NCI-H2196 treated with DMSO at 0.1 percent for 48 hours (cell line): ENCODE results near the gene ZAR1L.

Source experiments
- DNase-seq: peaks from one replicate; lab custom pipeline; 2025; ENCODE audit not compliant: unreplicated experiment; lab: John Stamatoyannopoulos, UW

Gene ZAR1L

GRCh38 chr13:32302461-32302860, 12.7 kb downstream of the ZAR1L start:
- no peak for DNase-seq

- no peak for DNase-seq
Measured at GRCh38 chr13:32300920-32301319, 14.2 kb downstream of the ZAR1L start.

DNA sequence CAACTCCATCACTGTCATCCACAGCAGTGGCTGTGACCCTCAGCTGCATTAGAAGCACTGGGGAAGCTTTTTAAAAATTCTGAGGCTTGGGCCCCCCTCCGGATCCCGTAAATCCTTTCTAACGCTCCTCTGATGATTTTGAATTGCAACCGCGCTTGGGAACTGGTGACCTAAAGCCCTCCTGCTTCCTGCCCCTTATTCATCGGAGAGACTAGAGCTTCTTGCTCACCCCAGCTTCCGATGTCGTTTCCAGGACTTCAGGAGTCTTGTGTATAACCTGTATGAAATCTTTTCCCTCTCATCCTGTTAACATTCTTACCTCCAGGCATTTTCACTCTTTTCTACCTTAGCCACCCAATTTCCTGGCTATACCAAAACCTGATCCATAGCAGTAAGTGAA, 14.8 kb downstream of the ZAR1L start:
- no peak for DNase-seq

DNA sequence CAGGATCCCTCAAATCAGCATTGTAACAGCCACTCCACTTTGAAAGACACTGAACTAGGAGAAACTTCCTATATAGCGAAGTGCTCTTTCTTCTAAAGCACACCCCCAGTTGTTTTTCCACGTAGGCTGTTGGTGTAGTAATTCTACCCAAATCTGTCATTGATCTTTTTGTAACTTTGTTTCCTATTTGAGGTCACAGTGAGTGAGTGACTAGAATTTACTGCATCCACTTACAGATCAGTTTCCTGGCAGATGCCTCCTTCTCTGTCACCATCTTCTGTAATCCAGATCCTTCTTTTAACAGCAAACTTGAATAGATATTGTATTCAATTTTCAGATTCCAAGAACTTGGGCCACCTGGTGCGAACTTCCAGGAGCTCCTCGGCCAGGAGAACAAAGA, 15.3 kb downstream of the ZAR1L start:
- DNase-seq, result no peak

- no peak for DNase-seq
Measured at GRCh38 chr13:32298695-32299094, 16.5 kb downstream of the ZAR1L start.

GRCh38 chr13:32297206-32297605, 18.0 kb downstream of the ZAR1L start:
- DNase-seq, result no peak

DNA sequence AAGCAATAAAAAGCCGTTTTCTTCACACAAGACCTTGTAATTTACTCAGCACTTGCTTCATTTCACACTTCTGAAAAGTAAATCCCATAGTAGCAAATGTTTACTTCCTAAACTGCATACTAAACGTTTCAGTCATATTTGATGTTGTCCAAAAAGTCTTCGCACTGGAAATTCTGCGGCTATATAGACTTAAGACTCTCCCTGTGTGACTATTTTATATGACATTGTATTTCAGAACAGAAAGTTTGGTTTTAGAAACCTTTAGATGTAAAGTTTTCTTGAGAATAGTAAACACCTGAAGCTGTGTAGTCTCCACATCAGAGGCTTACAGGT, 29.6 kb downstream of the ZAR1L start:
- no peak for DNase-seq

- DNase-seq, result no peak
Measured at GRCh38 chr13:32284927-32285632, 30.1 kb downstream of the ZAR1L start.

- no peak for DNase-seq
Measured at GRCh38 chr13:32282096-32282711, 33.0 kb downstream of the ZAR1L start.

GRCh38 chr13:32281096-32281495, 34.1 kb downstream of the ZAR1L start:
- DNase-seq, result no peak

- no peak for DNase-seq
Measured at GRCh38 chr13:32278426-32278825, 36.7 kb downstream of the ZAR1L start.

GRCh38 chr13:32277839-32278238, 37.3 kb downstream of the ZAR1L start:
- DNase-seq, result no peak

GRCh38 chr13:32272021-32272683, 43.0 kb downstream of the ZAR1L start:
- no peak for DNase-seq

DNA sequence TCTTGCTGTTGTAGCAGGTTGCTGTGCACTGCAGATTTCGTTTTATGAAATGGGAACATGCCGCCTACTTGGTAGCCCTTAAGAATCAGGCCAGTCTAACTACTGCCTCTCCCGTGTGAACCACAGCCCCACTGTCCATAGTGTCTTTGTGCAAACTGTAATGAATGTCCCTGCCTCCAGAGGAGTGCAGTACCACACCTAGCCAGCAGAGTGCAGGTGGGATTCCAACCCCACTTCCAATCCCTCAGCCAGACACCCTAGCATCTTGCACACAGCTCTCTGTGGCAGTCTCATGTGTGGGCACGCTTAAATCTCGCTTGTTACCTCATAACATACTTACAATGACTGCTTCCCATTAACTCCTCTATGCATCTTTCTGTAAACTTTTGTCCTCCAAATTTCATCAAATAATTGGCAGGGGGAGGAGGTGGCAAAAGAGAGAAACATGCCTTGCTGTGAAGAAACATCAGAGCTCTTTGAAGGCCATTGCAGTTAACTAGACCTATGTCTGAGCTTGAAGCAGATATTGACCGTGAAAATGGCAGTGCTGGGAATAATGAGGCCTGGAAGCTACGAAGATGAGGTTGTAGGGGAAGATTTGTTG, 47.2 kb downstream of the ZAR1L start:
- no peak for DNase-seq

DNA sequence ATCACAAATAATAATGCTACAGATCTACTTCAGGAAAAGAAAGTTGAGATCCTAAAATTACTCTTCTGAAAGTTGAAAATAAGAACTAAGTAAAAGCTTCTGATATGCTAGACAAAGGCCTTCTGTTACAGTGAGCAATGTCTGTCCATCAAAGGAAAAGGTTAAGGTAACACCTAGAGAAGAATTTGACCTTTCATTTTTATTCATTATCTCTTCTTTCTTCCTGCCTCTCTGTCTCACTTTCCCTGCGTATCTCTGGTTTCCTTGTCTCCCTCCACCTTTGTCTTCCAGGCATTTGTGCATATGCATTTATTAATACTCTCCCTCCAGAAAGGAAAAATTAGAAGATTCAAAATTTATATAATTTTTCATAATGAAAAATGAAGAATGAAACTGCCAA, 49.0 kb downstream of the ZAR1L start:
- no peak for DNase-seq

GRCh38 chr13:32265726-32266125, 49.4 kb downstream of the ZAR1L start:
- no peak for DNase-seq

- DNase-seq, result no peak
Measured at GRCh38 chr13:32264407-32264806, 50.8 kb downstream of the ZAR1L start.

DNA sequence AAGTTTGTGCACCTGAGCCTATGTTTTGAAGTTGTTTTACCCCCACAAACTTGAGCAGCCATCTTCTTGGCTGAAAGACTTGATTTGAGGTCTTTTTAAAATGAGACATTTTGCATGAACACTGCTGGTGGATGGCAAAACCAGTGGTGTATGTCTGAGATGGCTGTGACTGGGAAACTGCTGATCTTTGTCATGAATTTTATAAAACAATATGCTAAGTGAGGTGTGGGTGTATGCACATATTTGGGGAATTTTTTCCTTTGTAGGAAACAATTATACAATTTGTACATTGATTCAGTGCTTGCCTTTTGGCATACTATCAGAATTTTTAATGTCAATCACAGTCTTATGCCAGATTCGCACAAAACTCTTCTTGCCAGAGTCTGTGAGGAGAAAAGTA, 52.5 kb downstream of the ZAR1L start:
- no peak for DNase-seq

- no peak for DNase-seq
Measured at GRCh38 chr13:32262165-32262564, 53.0 kb downstream of the ZAR1L start.

GRCh38 chr13:32261567-32261966, 53.6 kb downstream of the ZAR1L start:
- no peak for DNase-seq

DNA sequence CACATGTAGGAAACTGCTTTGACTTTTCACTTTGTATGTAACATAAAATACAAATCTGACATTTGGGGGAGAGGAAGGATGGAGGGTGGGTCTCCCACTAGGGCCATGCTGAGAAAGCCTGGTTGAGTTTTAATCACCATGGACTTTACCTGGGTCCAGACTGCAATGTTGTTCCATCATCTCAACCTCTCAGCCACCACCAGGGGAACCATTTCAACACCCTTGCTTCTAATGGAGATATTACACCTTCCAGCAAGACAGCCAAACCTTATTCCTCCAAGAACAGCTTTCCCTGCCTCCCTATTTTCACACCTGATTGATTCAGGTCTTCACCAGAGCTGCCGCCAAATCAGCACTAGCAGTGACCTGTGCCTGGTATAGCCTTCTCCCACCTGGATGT, 56.0 kb downstream of the ZAR1L start:
- DNase-seq, result no peak

GRCh38 chr13:32257649-32258048, 57.5 kb downstream of the ZAR1L start:
- DNase-seq, result no peak
